CD14-positive monocyte (primary cell): Measurements from ENCODE around the gene DOCK10. TPM values are rescaled to one million over a fixed set of nuclear protein-coding genes. Genes with fewer than 3 reads are reported as not detected.

Experiments
- DNase-seq, 3 donors: peaks; one replicate each; pipeline ENCODE4 v3.0.0-alpha.2; 2011 to 2022
- H2AFZ ChIP-seq: 2 replicates; pipeline ENCODE4 v1.6.0; 2012; ENCODE audit warnings: mild to moderate bottlenecking, low read depth, low read length, inconsistent platforms; ENCODE audit not compliant: insufficient read depth, poor library complexity, severe bottlenecking
- H3K27ac ChIP-seq, 2 donors: 1 replicate in 1 of 2; 2 replicates in 1 of 2; pipeline ENCODE4 v1.5.1; 2012 to 2013; ENCODE audit warnings: low read length in 2 of 2, control low read depth in 1 of 2, inconsistent platforms in 1 of 2, low read depth in 1 of 2, mild to moderate bottlenecking in 1 of 2
- H3K27me3 ChIP-seq, 2 donors: one replicate each; pipeline versions ENCODE4 v1.6.0 to v1.6.1; 2011 to 2013; ENCODE audit warnings: low read length in 2 of 2; ENCODE audit not compliant: control insufficient read depth in 2 of 2, insufficient read depth in 2 of 2
- H3K36me3 ChIP-seq, 2 donors: replicated peaks in 1 of 2; 1 replicate in 1 of 2; 2 replicates in 1 of 2; pipeline versions ENCODE4 v1.5.1 to v1.6.1; 2012 to 2013; ENCODE audit warnings: low read length in 2 of 2, control low read depth in 1 of 2, inconsistent platforms in 1 of 2, mild to moderate bottlenecking in 1 of 2; ENCODE audit not compliant: insufficient read depth in 2 of 2, control insufficient read depth in 1 of 2
- H3K4me1 ChIP-seq, 2 donors: 1 replicate in 1 of 2; 2 replicates in 1 of 2; pipeline versions ENCODE4 v1.5.1 to v1.6.1; 2012 to 2013; ENCODE audit warnings: low read length in 2 of 2, control low read depth in 1 of 2, inconsistent platforms in 1 of 2, mild to moderate bottlenecking in 1 of 2, moderate library complexity in 1 of 2; ENCODE audit not compliant: insufficient read depth in 2 of 2, control insufficient read depth in 1 of 2
- H3K4me2 ChIP-seq: replicated peaks from 2 replicates; pipeline ENCODE3; 2012; ENCODE audit warnings: low read length, moderate library complexity, mild to moderate bottlenecking; ENCODE audit not compliant: poor library complexity, severe bottlenecking; ENCODE audit errors: extremely low read depth
- H3K4me3 ChIP-seq, 3 experiments: fragments of 200-600 bp in 1 of 3; sonication (generic) in 1 of 3; replicated peaks in 1 of 3; 1 replicate in 2 of 3; 2 replicates in 1 of 3; pipeline ENCODE4 v1.5.1; 2011 to 2013; ENCODE audit warnings: low read length in 3 of 3, mild to moderate bottlenecking in 3 of 3, control low read depth in 2 of 3, low read depth in 2 of 3, inconsistent platforms in 1 of 3, moderate library complexity in 1 of 3
- H3K79me2 ChIP-seq: 2 replicates; pipeline ENCODE4 v1.6.0; 2012; ENCODE audit warnings: mild to moderate bottlenecking, control low read depth, inconsistent platforms, low read length, moderate library complexity; ENCODE audit not compliant: insufficient read depth
- H3K9ac ChIP-seq: 2 replicates; pipeline ENCODE4 v1.6.0; 2017; ENCODE audit warnings: low read length, mild to moderate bottlenecking; ENCODE audit not compliant: insufficient read depth, poor library complexity, severe bottlenecking
- H3K9me3 ChIP-seq, 2 donors: replicated peaks in 1 of 2; 1 replicate in 1 of 2; 2 replicates in 1 of 2; pipeline versions ENCODE4 v1.5.1 to v1.6.1; 2012 to 2013; ENCODE audit warnings: low read length in 2 of 2, control low read depth in 1 of 2; ENCODE audit not compliant: control insufficient read depth in 1 of 2, insufficient read depth in 1 of 2
- H4K20me1 ChIP-seq: 2 replicates; pipeline ENCODE4 v1.6.0; 2012; ENCODE audit warnings: mild to moderate bottlenecking, low read length, control low read depth, moderate library complexity; ENCODE audit not compliant: insufficient read depth
- H3K27ac Mint-ChIP-seq, 7 donors: one replicate each; pipeline ENCODE4 v1.8.0; 2020; ENCODE audit warnings: mild to moderate bottlenecking in 7 of 7, mixed read lengths in 7 of 7, moderate library complexity in 6 of 7, inconsistent platforms in 2 of 7
- H3K27me3 Mint-ChIP-seq, 3 donors: one replicate each; pipeline ENCODE4 v1.8.0; 2021 to 2022; ENCODE audit warnings: low read depth in 3 of 3, mild to moderate bottlenecking in 3 of 3, mixed read lengths in 3 of 3, moderate library complexity in 3 of 3, inconsistent platforms in 1 of 3
- H3K36me3 Mint-ChIP-seq, 2 donors: one replicate each; pipeline ENCODE4 v1.8.0; 2020; ENCODE audit warnings: mixed read lengths in 2 of 2, inconsistent platforms in 1 of 2, mild to moderate bottlenecking in 1 of 2
- H3K4me1 Mint-ChIP-seq: one replicate; pipeline ENCODE4 v1.8.0; 2020; ENCODE audit warnings: mild to moderate bottlenecking, mixed read lengths
- H3K4me3 Mint-ChIP-seq, 2 donors: one replicate each; pipeline ENCODE4 v1.8.0; 2020; ENCODE audit warnings: mild to moderate bottlenecking in 2 of 2, mixed read lengths in 2 of 2, moderate library complexity in 1 of 2
- H3K9me3 Mint-ChIP-seq, 7 donors: one replicate each; pipeline ENCODE4 v1.8.0; 2020 to 2022; ENCODE audit warnings: mixed read lengths in 7 of 7, mild to moderate bottlenecking in 6 of 7, moderate library complexity in 6 of 7, inconsistent platforms in 2 of 7
- CTCF ChIP-seq: fragments of 200-600 bp; IDR thresholded peaks from one replicate; pipeline ENCODE4 v1.8.0; 2022; ENCODE audit warnings: antibody characterized with exemption, mild to moderate bottlenecking
- WGBS: methylation state at CpG from one replicate; pipeline ENCODE4 v1.1.5; 2013; ENCODE audit warnings: missing lambda C conversion rate; ENCODE audit not compliant: insufficient coverage; 5-methylcytosine and 5-hydroxymethylcytosine counted together
- intact Hi-C, 2 donors: fragments of 100-400 bp; cut with micrococcal nuclease; formaldehyde crosslinking; loops; one replicate each; pipeline versions ENCODE4 v1.15.0 to v1.15.1; 2023
- polyA plus RNA-seq, 3 donors: library from polyadenylated mRNA; depleted of rRNA in 1 of 3; unstranded in 2 of 3; stranded (reverse) in 1 of 3; fragments of 300-500 nt in 2 of 3; fragments of >200 nt in 1 of 3; fragmentation: Illumina TruSeq in 2 of 3; gene quantifications; 1 replicate in 2 of 3; 2 replicates in 1 of 3; pipeline ENCODE4 v1.2.3, GENCODE V29; 2012 to 2021

DOCK10 gene
- polyA plus RNA-seq, 3 donors, result 9.5 to 30.9 (median 16.5) TPM

DNA sequence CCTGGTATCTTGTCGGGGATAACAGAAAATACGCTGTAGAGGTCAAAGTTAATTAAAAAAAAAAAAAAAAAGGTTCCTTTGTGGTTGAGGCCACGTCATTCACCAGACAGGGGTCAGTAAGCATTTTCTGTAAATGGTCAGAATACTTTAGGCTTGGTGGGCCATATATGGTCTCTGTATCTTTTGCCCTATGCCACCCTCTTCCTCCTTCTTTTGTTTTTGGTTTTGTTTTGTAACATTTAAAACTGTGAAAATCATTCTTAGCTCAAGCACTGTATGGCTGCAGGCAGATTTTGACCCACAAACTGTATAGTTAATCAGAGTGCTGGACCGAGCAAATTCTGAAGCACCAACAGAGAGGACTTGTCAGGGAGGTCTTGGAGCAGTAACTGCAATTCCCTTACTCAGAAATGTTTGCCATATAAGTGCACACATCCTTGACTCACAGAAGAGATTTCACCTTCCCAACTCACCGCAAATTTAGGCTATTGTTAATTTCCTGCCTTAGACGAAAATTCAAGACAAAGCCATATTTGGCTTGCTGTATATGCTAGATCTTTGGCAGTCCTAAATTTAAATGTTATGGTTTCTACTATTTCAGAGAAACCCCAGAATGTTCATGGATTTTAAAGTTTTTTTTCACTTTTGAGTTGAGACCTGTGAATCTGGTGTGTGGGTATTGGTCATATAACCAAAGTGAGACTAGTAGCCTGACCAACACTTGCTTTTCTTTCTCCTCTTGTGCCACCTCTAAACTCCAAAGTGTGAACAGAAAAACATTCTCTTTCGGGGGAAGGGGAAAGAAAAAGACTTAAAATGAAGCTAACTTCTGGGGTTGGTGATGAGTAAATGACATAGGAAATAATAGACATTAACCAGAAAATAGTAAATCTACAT is 65.4 kb downstream of the DOCK10 start:
- Mint-ChIP-seq H3K27me3 (no peaks in the 10 kb centered on the region), H3K9me3 (no peaks in the 10 kb centered on the region), H3K4me1 (peaks cover 10% of the 10 kb centered on the region), H3K27ac (peak overlapping the region in 2 of 7 donors; percentile 28 to 50), H3K4me3 (no peak overlapping the region), H3K36me3 (peaks cover 15% of the 10 kb centered on the region in 2 donors)
- Histone ChIP-seq H3K4me1 (no peaks in the 10 kb centered on the region), H3K9ac (no peak overlapping the region), H3K36me3 (peaks cover 0 to 9% of the 10 kb centered on the region in 2 donors), H3K27ac (no peak overlapping the region), H3K4me3 (no peak overlapping the region), H3K79me2 (peaks cover 77% of the 10 kb centered on the region), H3K27me3 (no peaks in the 10 kb centered on the region), H3K9me3 (no peaks in the 10 kb centered on the region), H2AFZ (no peak overlapping the region), H3K4me2 (no peak overlapping the region), H4K20me1 (peaks cover 3% of the 10 kb centered on the region)
- intact Hi-C loops, result no loop called here
- no peak for TF ChIP-seq CTCF
- DNase-seq, result no peak
- WGBS, result 100% methylated on average over 1 of the region's 7 CpGs

GRCh38 chr2:224975761-224976160 is 66.5 kb downstream of the DOCK10 start:
- H3K4me3 Mint-ChIP-seq, result no peak overlapping the region
- H3K9me3 Mint-ChIP-seq, result no peaks in the 10 kb centered on the region
- Histone ChIP-seq H3K36me3 (peaks cover 0 to 9% of the 10 kb centered on the region in 2 donors), H3K9ac (no peak overlapping the region), H3K4me3 (no peak overlapping the region), H3K27me3 (no peaks in the 10 kb centered on the region), H3K9me3 (no peaks in the 10 kb centered on the region), H4K20me1 (peaks cover 3% of the 10 kb centered on the region), H3K4me2 (no peak overlapping the region), H3K27ac (no peak overlapping the region), H3K4me1 (no peaks in the 10 kb centered on the region), H2AFZ (no peak overlapping the region), H3K79me2 (peaks cover 71% of the 10 kb centered on the region)
- no CpG with 5 or more reads among the region's 4 CpGs for WGBS
- H3K27ac Mint-ChIP-seq, result no peak overlapping the region
- intact Hi-C loops, result no loop called here
- DNase-seq, result no peak
- no peaks in the 10 kb centered on the region for H3K27me3 Mint-ChIP-seq
- TF ChIP-seq CTCF, result no peak
- peaks cover 13 to 14% of the 10 kb centered on the region in 2 donors for H3K36me3 Mint-ChIP-seq
- H3K4me1 Mint-ChIP-seq, result peaks cover 12% of the 10 kb centered on the region
